ENCODE data around the gene LCN10.

The LCN10 gene

DNA sequence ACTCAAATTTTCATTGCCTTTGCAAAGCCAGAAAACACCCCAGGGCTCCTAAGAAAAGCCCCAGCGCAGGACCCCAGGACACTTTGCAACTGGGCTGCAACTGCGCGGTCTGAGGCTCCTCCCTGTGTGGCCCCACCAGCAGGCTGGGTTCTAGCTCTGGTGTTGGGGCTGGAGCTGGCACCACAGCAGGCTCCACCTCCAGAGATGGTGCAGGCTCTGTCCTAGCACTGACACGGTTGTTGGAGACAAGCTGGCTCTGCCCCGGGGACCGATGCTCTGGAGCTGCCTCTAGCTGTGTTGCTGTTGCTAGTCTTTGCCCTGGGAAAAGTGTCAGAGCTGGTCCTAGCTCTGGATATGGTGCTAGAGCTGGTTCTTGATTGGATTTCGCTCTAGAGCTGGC lies 13.6 kb downstream of the LCN10 start:
- TF ChIP-seq, protein P1, sequence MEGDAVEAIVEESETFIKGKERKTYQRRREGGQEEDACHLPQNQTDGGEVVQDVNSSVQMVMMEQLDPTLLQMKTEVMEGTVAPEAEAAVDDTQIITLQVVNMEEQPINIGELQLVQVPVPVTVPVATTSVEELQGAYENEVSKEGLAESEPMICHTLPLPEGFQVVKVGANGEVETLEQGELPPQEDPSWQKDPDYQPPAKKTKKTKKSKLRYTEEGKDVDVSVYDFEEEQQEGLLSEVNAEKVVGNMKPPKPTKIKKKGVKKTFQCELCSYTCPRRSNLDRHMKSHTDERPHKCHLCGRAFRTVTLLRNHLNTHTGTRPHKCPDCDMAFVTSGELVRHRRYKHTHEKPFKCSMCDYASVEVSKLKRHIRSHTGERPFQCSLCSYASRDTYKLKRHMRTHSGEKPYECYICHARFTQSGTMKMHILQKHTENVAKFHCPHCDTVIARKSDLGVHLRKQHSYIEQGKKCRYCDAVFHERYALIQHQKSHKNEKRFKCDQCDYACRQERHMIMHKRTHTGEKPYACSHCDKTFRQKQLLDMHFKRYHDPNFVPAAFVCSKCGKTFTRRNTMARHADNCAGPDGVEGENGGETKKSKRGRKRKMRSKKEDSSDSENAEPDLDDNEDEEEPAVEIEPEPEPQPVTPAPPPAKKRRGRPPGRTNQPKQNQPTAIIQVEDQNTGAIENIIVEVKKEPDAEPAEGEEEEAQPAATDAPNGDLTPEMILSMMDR (IDR thresholded peaks at IDR 0.05; ENCODE audit: control insufficient read depth, insufficient read depth, low read depth, low read length, missing control alignments) = no peak
- peak overlapping the region; percentile 72 for H3K4me3 ChIP-seq (ENCODE audit: control insufficient read depth, low read depth, low read length)
- no peak for DNase-seq (ENCODE audit: low read depth)

DNA sequence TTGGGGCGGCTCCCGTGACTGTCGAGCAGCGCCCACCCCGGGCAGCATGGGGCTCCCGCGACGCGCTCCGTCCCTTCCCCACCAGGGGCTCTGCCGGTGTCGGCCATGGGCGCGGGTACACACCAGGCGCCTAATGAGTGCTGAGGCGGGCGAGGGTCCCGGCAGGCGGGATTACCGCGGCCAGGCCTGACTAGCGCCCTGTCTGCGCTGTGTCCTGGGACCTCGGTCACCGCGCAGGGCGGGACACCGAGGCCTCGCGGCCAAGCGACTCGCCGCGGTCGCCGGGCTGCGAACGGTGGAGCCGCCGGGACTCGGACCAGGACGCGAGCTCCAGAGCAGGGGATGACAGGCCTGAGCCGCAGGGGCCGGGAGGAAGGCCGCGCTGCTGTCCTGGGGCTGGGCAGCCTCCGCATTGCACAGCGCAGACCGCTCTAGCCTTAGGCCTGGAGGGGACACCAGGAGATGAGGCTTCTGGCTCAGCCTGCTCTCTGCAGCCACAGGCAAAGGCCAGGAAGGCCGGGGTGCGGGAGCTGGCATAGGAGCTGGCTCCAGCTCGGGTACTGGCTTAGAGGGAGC lies 14.1 kb downstream of the LCN10 start:
- TF ChIP-seq, protein P1 (IDR thresholded peaks at IDR 0.05; ENCODE audit: control insufficient read depth, insufficient read depth, low read depth, low read length, missing control alignments) = no peak
- no peak for DNase-seq (ENCODE audit: low read depth)
- H3K4me3 ChIP-seq (ENCODE audit: control insufficient read depth, low read depth, low read length) = peak overlapping the region; percentile 72

DNA sequence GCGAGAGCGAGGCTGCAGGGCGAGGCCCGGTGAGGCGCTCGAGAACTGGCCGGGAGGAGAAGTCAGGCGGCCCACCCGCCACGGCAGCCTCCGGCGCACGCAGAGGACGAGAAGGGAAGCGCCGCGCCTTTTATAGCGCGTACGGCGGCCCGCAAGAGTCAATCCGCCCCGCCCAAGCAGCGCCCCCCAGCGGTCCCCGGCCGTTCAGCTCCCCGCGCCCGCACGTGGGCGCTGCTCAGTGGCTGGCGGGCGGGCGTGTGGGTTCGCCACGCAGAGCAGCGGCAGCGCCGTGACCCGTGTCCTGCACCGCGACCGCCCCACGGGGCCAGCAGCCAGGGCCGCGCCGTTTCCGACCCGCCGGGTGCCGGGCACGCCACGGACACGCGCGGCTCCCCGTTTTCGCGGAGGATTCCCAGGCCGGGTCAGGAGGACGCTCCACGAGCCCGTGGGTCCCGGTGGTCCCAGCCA lies 14.6 kb downstream of the LCN10 start:
- TF ChIP-seq, protein P1 (IDR thresholded peaks at IDR 0.05; ENCODE audit: control insufficient read depth, insufficient read depth, low read depth, low read length, missing control alignments) = peak; percentile 70
- H3K4me3 ChIP-seq (ENCODE audit: control insufficient read depth, low read depth, low read length) = peak overlapping the region; percentile 89
- peak; percentile 52 for DNase-seq (ENCODE audit: low read depth)

DNA sequence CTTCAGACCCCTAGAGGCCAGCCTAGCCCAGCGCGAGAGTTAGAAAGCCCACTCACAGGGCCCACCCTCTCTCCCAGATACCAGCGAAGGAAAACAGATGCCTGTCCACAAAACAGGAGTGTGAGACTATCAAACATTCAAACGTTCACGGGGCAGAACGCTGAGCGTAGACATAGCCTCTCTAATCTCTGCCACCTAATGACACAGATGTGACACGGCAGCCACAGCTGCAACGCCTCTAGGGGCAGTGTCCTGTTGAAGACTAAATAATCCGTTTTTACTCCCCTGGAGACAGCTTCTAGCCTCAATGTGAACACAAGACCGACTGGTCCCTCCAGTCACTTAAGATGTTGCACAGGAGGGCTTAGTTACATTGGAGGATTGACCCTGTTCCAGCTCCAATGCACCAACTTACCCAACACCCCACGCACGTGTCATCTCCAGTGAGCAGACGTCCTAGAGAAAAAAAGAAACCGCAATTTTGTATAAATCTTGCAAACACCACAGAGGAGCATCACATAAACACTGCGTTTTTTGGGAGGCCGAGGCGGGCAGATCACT lies 16.0 kb downstream of the LCN10 start:
- TF ChIP-seq, protein P1 (IDR thresholded peaks at IDR 0.05; ENCODE audit: control insufficient read depth, insufficient read depth, low read depth, low read length, missing control alignments) = peak; percentile 14
- peak overlapping the region; percentile 89 for H3K4me3 ChIP-seq (ENCODE audit: control insufficient read depth, low read depth, low read length)
- no peak for DNase-seq (ENCODE audit: low read depth)

DNA sequence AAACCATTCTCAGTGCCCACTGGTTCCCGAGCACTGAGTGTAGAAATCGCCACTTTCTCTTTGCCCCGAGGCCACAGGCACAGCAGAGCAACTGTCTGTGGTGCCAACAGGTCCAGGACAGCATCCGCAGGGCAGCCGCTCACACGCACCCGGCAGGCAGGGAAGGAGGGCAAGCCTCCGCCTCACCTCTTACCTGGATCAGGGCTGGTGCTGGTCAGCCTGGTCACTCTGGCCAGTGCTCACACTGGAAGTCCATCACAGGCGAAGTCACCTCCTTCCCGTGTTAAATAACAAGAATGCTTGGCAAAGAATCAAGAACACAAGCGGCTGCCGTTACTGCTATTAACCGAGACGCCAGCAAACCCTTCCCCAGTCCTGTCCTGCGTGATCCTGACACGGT lies 16.6 kb downstream of the LCN10 start:
- peak overlapping the region; percentile 89 for H3K4me3 ChIP-seq (ENCODE audit: control insufficient read depth, low read depth, low read length)
- DNase-seq (ENCODE audit: low read depth) = no peak
- TF ChIP-seq, protein P1 (IDR thresholded peaks at IDR 0.05; ENCODE audit: control insufficient read depth, insufficient read depth, low read depth, low read length, missing control alignments) = no peak

DNA sequence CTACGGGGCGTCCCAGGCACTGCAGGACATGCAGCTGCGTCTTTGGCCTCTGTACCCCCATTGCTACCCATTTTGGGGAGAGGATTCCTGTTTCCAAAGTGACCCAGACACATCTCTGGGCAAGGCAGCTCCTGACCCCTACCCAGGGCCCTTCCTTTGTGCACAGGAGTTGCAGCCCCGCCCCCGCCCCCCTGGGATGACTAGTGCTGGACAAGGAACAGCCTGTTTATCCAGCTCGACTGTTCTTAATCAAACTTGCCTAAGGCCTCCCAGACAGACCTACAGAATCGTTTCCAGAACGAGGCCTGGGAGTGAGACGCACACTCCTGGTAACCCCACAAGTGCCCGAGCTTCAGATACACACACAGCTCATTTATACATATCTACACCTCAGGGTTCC lies 17.1 kb downstream of the LCN10 start:
- TF ChIP-seq, protein P1 (IDR thresholded peaks at IDR 0.05; ENCODE audit: control insufficient read depth, insufficient read depth, low read depth, low read length, missing control alignments) = no peak
- DNase-seq (ENCODE audit: low read depth) = no peak
- no peak overlapping the region for H3K4me3 ChIP-seq (ENCODE audit: control insufficient read depth, low read depth, low read length)
